ENCODE data around the gene FSD1. TPM values are rescaled to one million over a fixed set of nuclear protein-coding genes. Genes with fewer than 3 reads are reported as not detected.

FSD1 gene
- total and polyA plus RNA-seq, 9 of the 15 experiments (the other 6 are each of a cell fraction or from before 2014, with no cell fraction given), result 0.11 to 1.9 (median 0.94) TPM; not detected in 1

GRCh38 chr19:4358709-4359626, 54.6 kb downstream of the FSD1 start:
- BruUV-seq (replicated peaks), result no TSS peak
- in situ Hi-C loops (cut with MboI), result no loop called here
- no peak for FAIRE-seq
- H3K4me3 ChIP-seq, result no peak overlapping the region
- intact Hi-C loops (cut with micrococcal nuclease), result no loop called here
- no peak for DNase-seq (ENCODE audit: extremely low read depth in 1 of 4, low spot score in 3 of 4)
- no peaks in the 10 kb centered on the region for H3K27me3 ChIP-seq (ENCODE audit: control insufficient read depth in 2 of 2, insufficient read depth in 2 of 2, low read length in 2 of 2)
- H3K79me2 ChIP-seq (ENCODE audit: control insufficient read depth, insufficient read depth, low read length), result no peaks in the 10 kb centered on the region
- peak; percentile 8; the same call in 2 of the 3 replicates for ATAC-seq
- TF ChIP-seq TFAP4 (CRISPR knock-in tag; IDR thresholded peaks at IDR 0.05; ENCODE audit: borderline replicate concordance) (no peak), ZBTB17 (CRISPR knock-in tag; IDR thresholded peaks at IDR 0.05) (0 out of 2 replicates have a peak, but pooled peaks have one; percentile 12), ILK (tag; IDR thresholded peaks at IDR 0.05; ENCODE audit: borderline replicate concordance, low read depth) (no peak), BRF2 (IDR thresholded peaks at IDR 0.05; ENCODE audit: borderline replicate concordance, insufficient read depth, insufficient read length) (no peak), SUPT5H (IDR thresholded peaks at IDR 0.05) (peak; percentile 49; the same call in 1 of the 2 replicates), MYNN (IDR thresholded peaks at IDR 0.05) (0 out of 2 replicates have a peak, but pooled peaks have one; percentile 39), MYNN (CRISPR knock-in tag; IDR thresholded peaks at IDR 0.05) (no peak), POLR2A (conservative IDR thresholded peaks at IDR 0.05) (peak; percentile 18), PML (IDR thresholded peaks at IDR 0.05; ENCODE audit: low read length) (0 out of 2 replicates have a peak, but pooled peaks have one; percentile 39), POLR2G (IDR thresholded peaks at IDR 0.05; ENCODE audit: low read depth, low read length) (peak; percentile 69)
- no peak overlapping the region for H2AFZ ChIP-seq (ENCODE audit: low read depth, low read length)
- no peaks in the 10 kb centered on the region for H3K9me3 ChIP-seq (replicated peaks; ENCODE audit: control insufficient read depth, insufficient read depth, low read depth, low read length)
- H4K20me1 ChIP-seq (replicated peaks; ENCODE audit: control insufficient read depth, insufficient read depth, low read length), result 0 out of 2 replicates have a peak, but pooled peaks cover 4% of the 10 kb centered on the region
- peak overlapping the region in 1 of 2 experiments; percentile 73; a peak in 2 of 4 replicates for H3K9ac ChIP-seq (ENCODE audit: insufficient read depth in 1 of 2, low read depth in 2 of 2, low read length in 2 of 2)
- no peak overlapping the region for H3K27ac ChIP-seq (ENCODE audit: extremely low read depth, low read depth, low read length)
- ChIA-PET POLR2A (interaction anchor here (1.0 to 4.8 kb wide), 6 partner anchors 9 to 92 kb away, joined by 3 to 29 read pairs (median 5); partner anchors contain the start of gene MPND), CTCF (ENCODE audit: low intra/inter-chr PET ratio) (no interaction called here)
- peaks cover 66% of the 10 kb centered on the region; the same call in 2 of the 3 replicates for H3K36me3 ChIP-seq (ENCODE audit: control insufficient read depth, insufficient read depth, low read length)
- H3K4me1 ChIP-seq (replicated peaks in 1 of 2; ENCODE audit: control insufficient read depth in 2 of 2, insufficient read depth in 2 of 2, low read length in 2 of 2), result peaks cover 0 to 78% of the 10 kb centered on the region in 2 experiments; a peak in 2 of 5 replicates
- no peak overlapping the region for H3K4me2 ChIP-seq (ENCODE audit: insufficient read depth, low read length)
- 86% methylated on average over 23 of the region's 25 CpGs for WGBS (ENCODE audit: insufficient coverage, low coverage, missing lambda C conversion rate)
- H3K9me1 ChIP-seq (ENCODE audit: control insufficient read depth, insufficient read depth, low read length), result no peaks in the 10 kb centered on the region
